H4 (cell line): ENCODE measurements around the gene AQP3. TPM values are rescaled to one million over a fixed set of nuclear protein-coding genes. Genes with fewer than 3 reads are reported as not detected.
A peak's percentile ranks its signal among the peaks of the same experiment; 100 is the strongest.
"Not testable (repeated sequence)": the region's sequence is repeated elsewhere in the genome, so short reads cannot be mapped to it uniquely, and the experiment has no call there.

ENCODE experiments used
- DNase-seq: peaks from one replicate; pipeline ENCODE4 v3.0.0-alpha.2; 2015; ENCODE audit warnings: low spot score
- total RNA-seq: library from RNA; depleted of rRNA; stranded (reverse); fragments of >200 nt; shearing (Covaris generic); gene quantifications from 2 replicates; pipeline ENCODE4 v1.2.3, GENCODE V29; 2014

Gene AQP3
- total RNA-seq, 1 experiment from 2014 or later = 18.3 TPM

DNA sequence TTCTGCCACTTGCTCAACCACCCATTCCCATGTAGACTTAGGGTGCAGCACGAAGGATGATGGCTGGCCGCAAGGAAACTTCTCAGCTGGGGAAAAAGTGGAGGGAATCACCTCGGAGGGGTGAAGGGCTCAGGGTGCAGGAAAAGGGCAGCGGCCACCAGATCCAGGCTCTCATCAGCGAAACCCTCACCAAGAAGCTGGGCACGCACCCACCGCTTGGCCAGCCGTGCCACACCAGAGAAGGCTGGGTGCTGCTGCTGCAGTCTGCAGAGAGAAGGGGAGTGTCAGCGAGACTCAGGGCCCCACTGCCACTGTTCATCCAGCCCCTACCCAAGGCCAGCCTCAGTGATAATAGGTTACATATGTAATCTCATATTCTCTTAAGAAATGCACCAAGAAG lies 17.7 kb upstream of the AQP3 start:
- no peak for DNase-seq

DNA sequence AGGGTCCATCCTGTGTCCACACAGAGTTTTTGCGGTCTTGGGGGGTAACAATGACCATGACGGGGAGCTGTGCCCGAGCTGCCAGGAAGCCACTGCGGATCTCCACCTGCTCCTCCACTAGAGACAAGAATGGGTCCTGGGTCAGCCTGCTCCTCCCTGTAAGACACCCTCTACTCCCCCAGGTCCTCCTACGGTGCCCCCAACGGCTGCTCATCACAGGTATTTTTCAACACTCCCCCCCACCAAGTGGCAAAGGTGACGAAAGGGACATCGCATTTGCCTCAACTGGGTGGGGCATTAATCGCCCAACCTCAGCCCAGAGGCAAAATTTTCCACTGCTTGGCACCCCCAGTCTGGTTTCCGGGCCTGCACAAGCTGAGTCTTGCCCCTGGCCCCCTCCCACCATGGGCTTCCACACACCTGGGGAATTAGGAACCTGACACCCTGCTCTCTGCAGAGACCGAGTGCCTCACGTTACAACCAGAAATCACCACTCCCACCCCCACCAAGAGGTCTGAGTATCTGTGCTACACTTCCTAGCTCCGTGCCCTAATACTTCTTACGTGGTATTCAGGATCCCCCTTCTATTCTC lies 16.7 kb upstream of the AQP3 start:
- no peak for DNase-seq

DNA sequence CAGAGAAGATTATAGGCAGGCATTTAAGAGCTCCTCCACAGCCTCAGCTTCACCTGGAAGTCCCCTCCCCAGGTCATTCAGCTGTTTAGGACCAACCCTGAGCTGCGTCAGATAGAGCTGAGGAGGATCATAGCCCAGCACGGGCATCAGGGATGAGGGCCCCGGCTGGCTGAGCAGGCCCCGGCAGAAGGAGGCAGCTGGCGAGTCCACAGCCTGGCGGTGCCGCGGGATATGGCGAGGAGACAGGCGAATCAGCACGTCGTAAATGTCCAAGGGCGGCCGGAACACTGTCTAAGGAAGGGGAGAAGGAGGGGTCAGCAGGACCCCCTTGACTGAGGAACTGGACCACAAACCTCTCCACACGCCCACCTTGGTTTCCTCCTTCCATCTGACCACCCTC lies 15.8 kb upstream of the AQP3 start:
- no peak for DNase-seq

DNA sequence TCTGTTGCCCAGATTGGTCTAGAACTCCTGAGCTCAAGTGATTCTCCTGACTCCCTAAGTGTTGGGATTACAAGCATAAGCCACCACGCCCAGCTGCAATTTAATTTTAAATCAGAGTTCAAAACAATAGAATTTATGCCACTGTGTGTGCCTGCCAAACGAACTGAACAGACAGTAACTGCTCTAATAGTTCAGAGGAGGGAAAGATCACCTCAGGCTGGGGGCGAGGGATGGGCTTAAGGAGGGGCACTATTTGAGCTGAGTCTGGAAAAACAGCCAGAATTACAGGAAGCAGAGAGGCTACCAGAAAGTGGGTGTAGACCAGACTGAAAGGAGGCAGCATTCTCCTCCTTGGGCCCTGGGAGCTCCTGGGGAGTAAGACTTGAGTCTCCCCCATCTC lies 14.1 kb upstream of the AQP3 start:
- no peak for DNase-seq

DNA sequence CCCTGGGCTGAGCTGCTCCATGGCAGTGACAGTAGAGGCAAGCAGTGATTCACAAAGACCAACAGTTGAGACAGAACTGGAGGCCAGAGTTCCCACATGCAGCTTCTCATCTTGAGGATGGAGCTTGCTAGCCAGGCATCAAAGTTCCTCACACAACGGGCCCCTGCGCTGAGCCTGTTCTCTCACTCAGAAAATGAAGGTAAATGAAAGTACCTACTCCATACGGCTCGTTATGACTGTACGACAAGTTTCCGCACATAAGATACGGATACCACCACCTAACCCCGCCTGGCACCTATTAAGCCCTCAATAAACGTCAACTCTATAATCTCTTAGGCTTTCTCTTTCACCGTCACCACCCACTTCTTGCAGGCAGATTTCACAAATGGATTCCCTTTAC lies 13.5 kb upstream of the AQP3 start:
- no peak for DNase-seq

DNA sequence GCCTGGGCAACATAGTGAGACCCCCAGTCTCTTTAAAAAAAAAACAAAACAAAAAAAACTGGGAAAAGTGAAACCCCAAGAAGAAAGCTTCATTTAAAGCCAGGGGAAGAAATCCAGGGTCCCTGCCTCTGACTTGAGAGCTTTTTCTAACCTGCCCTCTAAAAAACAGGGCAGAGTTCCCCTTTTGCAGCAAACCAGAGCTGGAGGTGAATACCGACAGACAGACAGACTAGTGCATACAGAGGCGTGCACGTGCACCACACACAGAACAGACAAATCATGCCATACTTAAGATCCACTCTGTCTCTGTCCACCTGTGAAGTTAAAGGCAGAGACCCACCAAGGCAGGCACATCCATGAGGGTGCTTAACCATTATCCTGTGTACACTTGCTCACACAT lies 11.7 kb upstream of the AQP3 start:
- DNase-seq = no peak

DNA sequence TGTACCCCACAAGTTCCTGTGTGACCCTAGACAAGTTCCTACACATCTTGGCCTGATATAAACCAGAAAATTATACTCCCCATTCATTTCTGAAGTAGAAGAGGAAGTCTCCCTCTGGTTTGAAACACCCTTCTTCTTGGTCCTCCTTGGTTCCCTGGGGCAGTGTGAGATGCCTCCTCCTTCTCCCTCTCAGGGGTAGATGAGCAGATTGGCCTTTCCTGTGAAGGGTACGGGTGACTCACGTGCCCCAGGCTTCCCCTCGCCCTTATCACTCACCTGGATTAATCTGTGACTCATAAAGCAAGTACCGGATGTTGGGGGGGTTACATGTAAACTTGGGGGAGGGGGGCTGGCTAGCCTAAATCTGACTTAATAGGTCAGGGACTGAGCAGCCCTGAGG lies 11.1 kb upstream of the AQP3 start:
- DNase-seq = no peak

DNA sequence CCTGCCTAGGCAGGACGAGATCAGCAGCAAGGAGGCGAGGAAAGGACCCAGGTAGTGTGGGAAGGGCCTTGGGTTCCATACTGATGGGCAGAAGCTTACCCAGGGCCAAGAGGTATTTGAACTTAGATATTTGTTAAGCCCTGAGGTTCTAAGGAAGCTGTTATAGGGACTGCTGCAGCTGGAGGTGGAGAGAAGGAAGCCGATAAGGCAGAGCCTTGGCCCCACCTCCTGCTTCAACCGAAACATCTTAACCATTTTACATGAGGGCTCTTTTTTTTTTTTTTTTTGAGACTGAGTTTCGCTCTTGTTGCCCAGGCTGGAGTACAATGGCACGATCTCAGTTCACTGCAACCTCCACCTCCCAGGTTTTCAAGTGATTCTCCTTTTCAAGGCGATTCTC lies 8.6 kb upstream of the AQP3 start:
- no peak for DNase-seq

DNA sequence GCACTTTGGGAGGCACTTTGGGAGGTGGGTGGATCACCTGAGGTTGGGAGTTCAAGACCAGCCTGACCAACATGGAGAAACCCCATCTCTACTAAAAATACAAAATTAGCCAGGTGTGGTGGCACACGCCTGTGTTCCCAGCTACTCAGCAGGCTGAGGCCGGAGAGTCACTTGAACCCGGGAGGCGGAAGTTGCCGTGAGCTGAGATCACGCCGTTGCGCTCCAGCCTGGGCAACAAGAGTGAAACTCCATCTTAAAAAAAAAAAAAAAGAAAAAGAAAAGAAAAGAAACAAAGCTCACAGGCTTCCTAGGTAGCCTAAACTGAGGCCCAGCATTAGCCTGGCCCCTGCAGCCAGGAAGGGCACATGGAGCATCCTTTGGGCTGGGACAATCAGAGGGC lies 8.1 kb upstream of the AQP3 start:
- DNase-seq = not testable (repeated sequence)

DNA sequence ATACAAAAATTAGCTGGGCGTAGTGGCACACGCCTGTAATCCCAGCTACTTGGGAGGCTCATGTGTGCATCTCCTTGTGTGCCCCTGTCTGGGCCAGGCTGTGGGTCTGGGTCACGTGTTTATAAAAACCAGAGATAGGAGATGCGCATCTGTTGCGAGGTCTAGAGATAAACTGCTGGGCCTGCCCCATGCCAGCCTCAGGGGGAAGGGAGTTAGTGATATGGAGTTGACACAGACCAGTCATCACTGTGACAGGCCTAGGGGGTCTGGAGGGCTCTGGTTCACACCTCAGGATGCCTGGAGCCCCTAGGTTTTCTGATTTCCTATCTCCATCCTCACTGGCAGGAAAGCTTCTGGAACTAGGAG lies 7.3 kb upstream of the AQP3 start:
- not testable (repeated sequence) for DNase-seq

DNA sequence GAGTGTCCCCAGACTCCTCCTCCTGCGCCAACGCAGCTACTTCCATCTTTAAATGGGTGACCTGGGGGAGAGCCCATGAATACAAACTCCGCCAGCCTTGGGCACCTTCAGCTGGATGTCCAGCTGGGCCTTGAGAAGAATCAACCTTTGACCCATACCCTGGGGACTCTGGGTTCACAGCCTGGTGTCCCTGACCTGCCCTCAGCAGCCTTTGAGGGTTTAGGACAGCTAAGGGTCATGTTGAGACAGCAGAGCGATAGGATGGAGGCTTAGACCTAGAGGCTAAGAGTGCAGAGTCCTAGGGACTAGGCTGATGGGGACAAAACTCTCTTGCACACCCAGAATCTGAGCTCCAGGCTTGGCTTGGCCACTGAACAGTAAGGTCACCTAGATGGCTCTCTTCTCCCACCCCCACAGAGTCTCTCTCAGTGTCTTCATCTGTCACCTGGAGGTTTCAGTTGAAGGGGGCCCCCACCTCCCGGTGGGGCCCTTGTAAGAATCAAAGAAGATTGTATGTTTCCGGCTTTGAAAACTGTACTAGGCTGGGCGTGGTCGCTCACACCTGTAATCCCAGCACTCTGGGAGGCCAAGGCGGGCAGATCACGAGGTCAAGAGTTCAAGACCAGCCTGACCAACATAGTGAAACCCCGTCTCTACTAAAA lies 6.7 kb upstream of the AQP3 start:
- no peak for DNase-seq

DNA sequence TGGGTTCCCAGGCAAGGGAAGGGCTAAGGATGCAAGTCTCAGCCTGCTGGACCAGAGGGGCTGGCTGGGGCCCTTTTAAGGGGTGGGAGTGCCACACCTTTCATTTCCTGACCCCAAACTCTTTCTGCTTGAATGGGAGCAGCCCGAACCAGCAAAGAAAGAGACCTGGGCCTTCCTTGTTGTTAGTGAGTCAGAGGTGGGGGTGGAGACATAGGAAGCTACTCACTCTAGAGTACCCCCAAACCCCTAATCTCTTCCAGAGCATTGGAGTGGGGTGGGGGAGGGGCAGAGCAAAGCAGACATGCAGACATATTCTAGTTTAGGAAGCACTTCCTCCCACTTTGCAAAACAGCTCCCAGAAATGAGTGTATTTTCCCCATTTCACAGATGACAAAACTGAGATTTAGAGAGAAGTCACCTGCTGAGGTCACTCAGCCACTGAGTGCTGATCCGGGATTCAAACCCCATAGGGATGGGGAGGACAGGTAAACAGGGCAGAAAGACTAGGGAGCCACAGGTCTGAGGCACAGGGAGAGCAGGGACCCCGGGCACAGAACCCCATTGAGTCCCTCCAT lies 6.0 kb upstream of the AQP3 start:
- no peak for DNase-seq

DNA sequence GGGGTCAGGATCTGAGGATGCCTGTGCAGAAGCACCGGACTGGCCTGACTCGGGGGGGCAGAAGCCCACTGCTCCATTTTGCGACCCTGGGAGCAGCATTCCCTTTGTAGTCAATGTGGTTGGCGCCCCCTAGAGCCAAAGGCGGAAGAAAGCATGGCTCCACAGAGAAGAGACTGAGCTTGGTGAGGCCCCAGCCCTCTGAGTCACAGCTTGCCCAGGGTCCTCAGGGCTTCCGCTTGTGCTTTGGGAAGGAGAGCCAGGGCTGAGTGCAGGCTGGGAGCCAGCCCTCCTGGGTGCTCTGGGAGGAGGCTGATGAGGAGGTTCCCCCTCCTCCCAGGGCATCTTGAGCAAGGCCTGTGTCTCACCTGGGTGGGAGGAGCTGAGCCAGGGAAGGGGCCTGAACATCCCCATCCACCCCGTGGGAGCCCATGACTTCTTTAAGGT lies 5.5 kb upstream of the AQP3 start:
- DNase-seq = peak; percentile 84

DNA sequence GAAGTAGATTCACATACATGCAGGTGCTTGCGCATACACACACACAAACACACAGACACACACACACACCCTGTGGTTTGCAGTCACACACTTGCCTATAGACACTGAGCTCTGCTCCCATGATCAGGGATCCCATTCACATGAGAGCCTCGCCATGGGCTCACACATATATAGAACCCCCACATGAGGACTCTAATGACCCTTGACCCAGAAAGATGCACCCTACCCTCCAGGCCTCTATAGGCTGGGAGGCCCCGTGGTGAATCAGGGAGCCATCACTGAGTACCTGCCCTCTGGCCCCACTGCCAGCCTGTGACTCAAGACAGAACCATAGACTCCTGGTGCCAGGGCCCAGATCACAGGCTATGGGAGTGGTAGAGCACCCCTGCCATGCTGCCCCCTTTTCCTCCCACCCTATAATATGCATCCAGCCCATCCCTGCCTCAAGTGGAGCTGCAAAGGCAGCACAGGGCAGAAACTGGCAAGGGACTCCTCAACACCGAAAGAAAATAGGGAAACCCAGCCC lies 3.3 kb upstream of the AQP3 start:
- DNase-seq = no peak

DNA sequence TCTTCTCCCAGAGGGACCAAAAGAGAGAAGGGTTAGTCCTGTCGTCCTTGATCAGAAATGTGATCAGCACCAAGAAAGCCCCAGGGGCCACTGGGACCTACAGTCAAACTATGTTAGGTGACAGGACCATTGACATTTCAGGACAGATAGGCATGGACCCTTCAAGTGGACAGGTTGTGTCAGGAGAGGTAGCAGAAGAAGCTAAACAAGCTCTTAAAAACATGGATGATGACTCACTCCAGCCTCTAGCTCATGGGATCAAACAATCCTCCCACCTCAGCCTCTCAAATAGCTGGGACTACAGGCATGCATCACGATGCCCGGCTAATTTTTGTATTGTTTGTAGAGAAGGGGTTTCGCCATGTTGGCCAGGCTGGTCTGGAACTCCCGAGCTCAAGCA lies 2.3 kb upstream of the AQP3 start:
- no peak for DNase-seq

DNA sequence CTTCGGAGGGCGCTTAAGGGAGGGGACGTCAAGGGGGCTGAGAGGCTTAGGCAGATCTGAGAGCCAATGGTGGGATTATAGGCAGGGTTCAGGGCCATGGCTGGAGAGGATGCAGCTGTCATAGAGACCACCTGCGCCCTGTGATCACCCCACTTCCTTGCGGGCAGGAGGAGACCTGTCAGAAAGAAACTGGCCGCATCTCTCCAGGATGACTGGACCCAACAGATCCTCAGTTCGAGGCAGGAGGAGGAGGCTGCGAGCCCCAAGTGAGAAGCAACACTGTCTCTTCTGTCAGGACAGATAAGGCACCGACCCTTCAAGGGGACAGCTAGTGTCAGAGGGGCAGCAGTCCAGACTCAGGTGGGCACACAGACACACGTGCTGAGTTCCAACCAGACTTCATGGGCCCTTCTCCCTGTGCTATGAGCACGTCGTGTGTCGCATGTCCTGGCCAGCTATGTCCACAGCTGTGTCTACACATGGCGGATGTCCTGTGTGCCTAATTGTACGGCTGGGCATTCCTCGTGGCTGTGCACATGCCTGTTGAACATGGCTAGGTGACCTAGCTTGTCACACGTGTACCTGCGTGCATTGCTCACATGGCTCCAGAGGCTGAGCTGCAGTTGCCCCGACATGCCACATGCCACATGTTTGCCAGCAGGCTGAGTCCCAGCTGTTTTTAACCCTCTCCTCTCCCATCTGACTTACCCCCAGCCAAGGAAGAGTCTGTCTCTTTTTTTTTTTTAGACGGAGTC lies 583 bp upstream of the AQP3 start:
- DNase-seq = no peak

DNA sequence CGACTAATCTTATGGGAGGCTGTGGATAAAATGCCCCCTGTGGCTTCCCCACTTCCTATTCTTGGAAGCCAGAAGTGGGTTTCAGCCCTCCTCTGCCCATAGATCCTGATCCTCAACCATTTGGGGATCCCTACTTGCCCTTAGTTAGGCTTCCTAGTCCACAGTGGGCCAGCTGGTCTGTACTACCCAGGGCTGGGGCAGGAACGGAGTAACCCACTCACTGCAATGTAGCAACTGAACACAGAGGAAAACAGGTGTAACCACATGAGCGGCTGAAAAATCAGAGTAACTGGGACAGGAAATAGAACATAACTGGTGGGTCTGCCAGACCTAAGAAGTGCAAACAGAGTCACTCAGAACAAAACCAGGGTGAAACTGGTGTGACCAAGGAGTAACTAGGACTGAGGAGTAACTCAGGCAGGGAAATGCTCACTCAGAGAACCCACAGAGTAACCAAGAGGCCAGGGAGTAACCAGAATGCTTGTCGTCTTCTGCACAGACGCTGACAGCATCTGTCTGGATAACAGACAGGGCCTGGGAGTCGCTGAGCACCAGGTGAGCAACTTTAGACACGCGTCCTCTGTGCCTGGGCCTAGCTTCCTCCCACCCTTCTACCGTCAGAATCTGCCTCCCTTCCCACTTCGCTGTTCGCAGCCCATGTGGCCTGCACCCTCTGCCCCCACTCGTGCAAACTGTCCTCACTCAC lies 1.0 kb downstream of the AQP3 start:
- no peak for DNase-seq

DNA sequence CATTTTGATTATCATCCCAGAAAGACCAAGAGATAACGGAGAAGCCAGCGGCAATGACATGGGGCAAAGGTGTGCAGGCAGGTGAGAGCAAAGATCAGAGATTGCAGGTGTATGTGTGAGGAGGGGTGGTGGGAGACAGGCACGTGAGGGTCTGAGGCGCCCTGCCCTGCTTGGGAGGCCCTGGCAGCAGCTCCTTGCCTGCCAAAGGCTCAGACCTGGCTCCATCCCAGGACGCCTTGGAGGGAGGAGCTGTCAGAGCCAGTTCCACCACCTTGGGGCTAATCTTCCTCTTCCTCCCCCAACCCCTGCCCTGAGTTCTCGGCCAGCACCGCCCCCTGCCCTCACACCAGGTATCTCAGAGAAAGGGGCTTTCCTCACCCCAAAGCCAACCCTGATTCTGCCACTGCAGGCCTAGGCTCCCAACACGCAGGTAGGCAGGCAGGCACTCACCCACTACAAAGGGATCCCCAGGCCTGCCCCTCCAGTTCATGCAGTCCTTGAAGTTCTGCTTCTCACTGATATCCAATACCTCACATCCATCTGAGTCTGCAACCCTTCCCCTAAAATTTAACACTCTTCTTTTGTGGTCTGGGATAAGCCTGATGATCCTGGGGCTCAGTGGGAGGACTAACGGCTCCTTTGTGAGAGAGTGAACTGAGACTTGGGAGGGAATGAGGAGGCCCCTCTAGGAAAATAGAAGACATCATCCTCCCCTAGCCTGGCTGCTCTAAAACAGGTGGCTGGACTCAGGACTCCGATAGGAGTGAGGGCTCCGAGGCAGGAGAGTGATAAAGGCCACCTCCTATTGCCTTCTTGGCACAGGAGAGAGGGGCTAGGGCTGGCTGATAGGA lies 1.8 kb downstream of the AQP3 start:
- no peak for DNase-seq

DNA sequence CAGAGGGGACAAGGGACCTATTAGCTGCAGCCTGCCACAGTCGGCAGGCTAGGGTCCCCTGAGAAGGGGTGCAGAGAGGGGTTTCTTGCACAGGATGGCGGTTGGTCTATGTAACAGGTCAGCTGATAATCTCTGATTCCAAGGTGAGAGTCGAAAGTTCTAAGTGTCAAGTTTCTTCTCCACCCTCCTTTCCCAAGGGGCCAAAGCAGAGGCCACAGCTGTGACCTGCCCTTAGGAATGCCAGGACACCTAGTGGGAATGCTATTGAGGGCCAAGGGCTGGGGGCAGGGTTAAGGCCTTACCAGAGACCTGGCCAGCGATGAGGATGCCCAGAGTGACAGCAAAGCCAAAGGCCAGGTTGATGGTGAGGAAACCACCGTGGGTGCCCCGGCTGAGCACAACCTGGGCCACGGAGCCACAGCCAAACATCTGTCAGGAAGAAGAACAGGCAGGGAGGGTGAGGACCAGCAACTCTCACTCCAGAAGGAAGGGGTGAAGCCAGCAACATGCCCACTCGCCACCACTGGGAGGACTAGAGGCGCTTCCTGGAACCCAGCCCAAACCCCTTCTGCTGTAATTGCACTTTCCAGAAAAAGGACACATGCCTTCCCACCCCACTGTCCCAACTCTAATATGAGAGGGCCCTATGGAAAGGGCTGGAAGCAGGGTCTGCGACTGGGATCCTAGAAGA lies 3.8 kb downstream of the AQP3 start:
- no peak for DNase-seq

DNA sequence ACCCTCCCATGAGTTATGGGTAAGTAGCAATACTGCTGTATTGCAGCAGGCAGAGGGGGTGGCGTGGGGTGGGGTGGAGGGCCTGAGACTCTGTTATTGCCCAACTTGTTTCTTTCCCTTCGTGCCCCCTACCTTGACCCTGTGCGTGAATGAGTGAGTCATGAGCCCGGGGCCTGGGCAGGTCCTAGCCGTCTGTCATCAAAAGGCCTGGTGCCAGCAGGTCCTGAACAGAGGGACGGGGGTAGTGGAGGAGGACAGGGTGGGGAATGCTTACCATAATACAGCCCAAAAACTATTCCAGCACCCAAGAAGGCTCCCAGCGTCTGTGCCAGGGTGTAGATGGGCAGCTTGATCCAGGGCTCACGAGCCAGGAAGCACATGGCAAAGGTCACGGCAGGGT lies 4.3 kb downstream of the AQP3 start:
- DNase-seq = no peak

DNA sequence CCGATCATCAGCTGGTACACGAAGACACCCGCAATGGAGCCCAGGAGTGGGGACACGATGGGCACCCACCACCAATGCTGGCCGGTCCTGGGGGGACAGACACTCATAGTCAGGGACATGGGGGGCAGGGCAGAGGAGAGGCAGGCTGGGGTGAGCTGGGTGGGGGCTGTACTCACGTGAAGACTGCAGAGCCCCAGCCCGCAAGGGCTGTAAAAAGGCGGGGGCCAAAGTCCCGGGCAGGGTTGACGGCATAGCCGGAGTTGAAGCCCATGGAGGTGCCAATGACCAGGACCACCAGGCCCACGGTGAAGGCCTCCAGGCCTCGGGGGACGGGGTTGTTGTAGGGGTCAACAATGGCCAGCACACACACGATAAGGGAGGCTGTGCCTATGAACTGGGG lies 5.3 kb downstream of the AQP3 start:
- no peak for DNase-seq
